Stimulated activated CD8-positive, alpha-beta memory T cell treated with anti-CD3 and anti-CD28 coated beads, Interleukin-4, amount 100 ng/mL, for 1 hour (primary cell): ENCODE measurements around the gene TEX19.
A peak's percentile ranks its signal among the peaks of the same experiment; 100 is the strongest.

Experiments used
- DNase-seq, 2 donors: peaks; one replicate each; pipeline ENCODE4 v3.0.0-alpha.2; 2020; ENCODE audit warnings: low read depth in 2 of 2, low spot score in 1 of 2

TEX19 gene

GRCh38 chr17:82320956-82321927, 37.8 kb upstream of the TEX19 start:
- DNase-seq: peak; percentile 68 to 70

GRCh38 chr17:82321947-82322466, 37.0 kb upstream of the TEX19 start:
- no peak for DNase-seq

- DNase-seq: no peak
Measured at GRCh38 chr17:82322526-82323453, 36.3 kb upstream of the TEX19 start.

- DNase-seq: no peak
Measured at GRCh38 chr17:82323514-82324234, 35.4 kb upstream of the TEX19 start.

- no peak for DNase-seq
Measured at GRCh38 chr17:82324566-82325285, 34.3 kb upstream of the TEX19 start.

GRCh38 chr17:82325286-82326180, 33.5 kb upstream of the TEX19 start:
- DNase-seq: no peak

- DNase-seq: no peak
Measured at GRCh38 chr17:82327289-82327688, 31.8 kb upstream of the TEX19 start.

- DNase-seq: no peak
Measured at GRCh38 chr17:82327757-82328140, 31.3 kb upstream of the TEX19 start.

GRCh38 chr17:82328141-82328993, 30.7 kb upstream of the TEX19 start:
- DNase-seq: no peak

GRCh38 chr17:82328994-82329507, 30.0 kb upstream of the TEX19 start:
- no peak for DNase-seq

GRCh38 chr17:82329683-82330321, 29.2 kb upstream of the TEX19 start:
- no peak for DNase-seq

GRCh38 chr17:82330322-82331239, 28.5 kb upstream of the TEX19 start:
- DNase-seq: no peak

- no peak for DNase-seq
Measured at GRCh38 chr17:82331345-82331939, 27.6 kb upstream of the TEX19 start.

GRCh38 chr17:82332669-82333278, 26.3 kb upstream of the TEX19 start:
- no peak for DNase-seq

GRCh38 chr17:82333279-82334171, 25.5 kb upstream of the TEX19 start, which contains the start of gene SECTM1:
SECTM1 (minus strand) TSS chr17:82333766; CDS start chr17:82327240, 6,526 bp downstream.
- DNase-seq: no peak
